HG03135 (cell line): ENCODE measurements around the gene ELFN1.

Source experiments
- ATAC-seq: cut with Tn5 transposase; IDR thresholded peaks from one replicate; pipeline ENCODE4 v1.9.1; 2021; ENCODE audit warnings: mild to moderate bottlenecking, moderate library complexity; ENCODE audit not compliant: unreplicated experiment

The ELFN1 gene

DNA sequence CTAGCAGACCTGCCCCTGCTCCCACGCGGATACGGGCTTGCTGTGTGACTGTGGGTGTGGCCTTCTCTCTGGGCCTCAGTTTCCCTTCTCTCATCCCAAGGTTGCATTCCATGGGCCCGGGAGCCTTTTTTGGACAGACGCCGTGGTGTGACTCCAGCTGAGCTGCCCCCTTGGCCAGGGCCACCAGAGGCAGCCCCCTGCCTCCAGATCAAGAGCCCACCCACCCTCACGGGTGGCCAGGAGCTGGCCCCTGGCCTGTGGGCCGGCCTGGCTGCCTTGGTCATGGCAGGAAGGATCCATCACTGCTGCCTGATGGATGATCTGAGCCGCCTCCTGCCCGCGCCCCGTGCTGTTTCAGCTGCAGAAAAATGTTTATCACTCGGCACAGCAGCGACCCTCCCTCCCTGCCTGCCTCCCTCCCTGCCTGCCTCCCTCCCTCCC, 27.8 kb upstream of the ELFN1 start:
- ATAC-seq = no peak

DNA sequence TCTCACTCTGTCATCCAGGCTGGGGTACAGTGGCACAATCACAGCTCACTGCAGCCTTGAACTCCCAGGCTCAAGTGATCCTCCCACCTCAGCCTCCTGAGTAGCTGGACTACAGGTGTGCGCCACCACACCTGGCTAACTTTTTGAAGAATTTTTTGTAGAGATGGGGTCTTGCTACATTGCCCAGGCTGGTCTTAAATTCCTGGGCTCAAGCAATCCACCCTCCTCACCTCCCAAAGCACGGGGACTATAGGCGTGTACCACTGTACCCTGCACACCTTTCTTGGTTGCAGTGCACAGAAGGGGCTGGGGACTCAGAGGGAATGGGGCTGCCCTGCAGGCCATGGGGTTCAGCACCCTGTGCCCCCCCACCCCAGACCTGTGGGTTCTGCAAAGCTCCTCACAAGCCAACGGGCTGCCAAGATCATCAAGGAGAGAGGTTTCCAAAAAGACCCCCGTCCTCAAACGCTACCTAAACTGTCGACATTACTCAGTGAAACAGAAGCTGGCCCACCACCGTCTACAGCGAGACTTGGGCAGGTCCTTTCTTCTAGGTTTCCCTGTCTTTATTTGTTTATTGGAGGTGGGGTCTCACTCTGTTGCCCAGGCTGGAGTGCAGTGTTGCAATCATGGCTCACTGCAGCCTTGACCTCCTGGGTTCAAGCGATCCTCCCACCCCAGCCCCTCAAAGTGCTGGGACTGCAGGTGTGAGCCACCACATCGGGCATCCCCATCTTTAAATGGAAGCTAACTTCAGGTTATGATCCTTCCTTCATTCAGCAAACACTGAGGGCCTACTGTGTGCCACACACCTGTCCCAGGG, 26.6 kb upstream of the ELFN1 start:
- no peak for ATAC-seq

DNA sequence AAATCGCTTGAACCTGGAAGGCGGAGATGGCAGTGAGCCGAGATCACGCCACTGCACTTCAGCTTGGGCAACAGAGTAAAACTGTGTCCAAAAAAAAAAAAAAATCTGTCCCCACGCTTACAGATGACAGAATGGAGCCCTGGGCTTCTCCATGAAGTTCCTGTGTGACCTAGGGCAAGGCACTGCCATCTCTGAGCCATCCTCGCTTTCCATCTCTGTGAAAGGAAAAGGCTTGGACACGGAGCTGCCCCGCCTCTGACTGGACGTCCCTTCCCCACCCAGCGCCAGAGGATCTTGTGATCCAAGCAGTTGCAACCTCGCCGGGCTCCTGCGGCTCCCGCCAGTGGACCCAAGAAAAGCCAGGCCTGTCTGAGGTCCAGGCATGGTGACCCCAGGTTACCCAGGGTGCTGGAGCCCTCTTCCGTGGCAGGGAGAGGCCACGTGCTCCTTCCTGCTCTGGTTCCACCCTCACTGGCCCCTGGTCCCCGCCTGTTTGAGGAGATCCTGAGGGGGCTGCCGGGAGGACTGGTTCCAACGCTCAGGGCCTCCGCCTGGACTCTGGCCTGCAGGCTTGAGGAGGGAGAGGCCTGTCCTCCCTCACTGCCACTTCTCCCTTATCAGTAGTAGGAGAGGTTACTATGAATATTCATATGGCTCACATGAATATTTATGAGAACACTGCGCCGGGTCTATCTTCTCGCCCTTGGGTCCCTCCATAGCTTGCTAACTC, 25.6 kb upstream of the ELFN1 start:
- ATAC-seq = no peak

DNA sequence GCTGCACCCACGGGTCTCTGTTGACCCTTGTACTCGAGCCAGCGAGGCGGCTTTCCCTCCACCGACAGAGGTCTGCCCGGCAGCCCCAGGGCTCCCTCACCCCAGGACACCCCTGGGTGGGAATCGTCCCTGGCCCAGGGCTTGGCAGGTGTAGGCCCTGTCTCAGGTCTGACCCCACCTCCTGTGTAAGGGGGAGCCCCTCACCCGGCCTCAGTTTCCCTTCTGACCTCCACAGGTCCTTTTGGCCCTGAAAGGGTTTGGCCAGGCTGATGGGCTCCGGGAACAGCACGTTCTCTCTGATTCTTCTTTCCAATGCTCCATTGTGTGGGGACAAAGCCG, 25.0 kb upstream of the ELFN1 start:
- no peak for ATAC-seq

DNA sequence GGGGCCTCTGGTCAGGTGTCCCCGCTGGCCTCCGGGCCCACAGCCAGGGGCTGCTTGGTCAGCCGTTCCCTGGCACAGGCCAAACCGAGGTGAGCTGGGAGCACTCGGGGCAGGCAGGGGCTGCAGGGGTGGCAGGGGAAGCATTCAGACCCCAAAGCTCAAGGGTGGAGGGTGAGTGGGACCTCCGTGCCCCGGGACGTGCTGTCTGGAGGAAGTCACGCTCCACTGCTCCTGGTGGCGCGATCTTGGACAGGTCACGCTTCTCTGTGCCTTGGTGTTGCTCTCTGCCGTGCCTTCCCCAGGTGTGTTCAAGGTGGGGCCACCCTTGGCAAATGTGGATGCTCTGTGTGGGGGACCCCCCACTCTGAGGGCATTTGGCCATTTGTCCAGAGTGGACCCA, 24.6 kb upstream of the ELFN1 start:
- no peak for ATAC-seq

DNA sequence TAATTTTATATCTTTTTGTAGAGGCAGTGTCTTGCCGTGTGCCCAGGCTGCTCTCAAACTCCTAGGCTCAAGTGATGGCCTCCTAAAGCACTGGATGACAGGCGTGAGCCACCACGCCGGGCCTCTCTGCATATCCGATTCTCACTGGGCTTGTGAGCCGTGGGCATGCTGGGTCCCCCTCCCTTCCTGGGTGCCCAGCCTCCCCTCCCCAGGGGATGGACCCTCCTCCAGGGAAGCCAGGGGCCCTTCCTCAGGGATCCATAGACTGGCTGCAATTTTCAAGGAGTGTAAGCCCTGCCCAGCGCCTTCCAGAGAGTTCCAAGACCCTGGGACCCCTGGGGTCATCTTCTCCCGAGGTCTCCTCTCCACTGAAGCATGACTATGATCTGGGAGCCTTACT, 23.7 kb upstream of the ELFN1 start:
- ATAC-seq = no peak

DNA sequence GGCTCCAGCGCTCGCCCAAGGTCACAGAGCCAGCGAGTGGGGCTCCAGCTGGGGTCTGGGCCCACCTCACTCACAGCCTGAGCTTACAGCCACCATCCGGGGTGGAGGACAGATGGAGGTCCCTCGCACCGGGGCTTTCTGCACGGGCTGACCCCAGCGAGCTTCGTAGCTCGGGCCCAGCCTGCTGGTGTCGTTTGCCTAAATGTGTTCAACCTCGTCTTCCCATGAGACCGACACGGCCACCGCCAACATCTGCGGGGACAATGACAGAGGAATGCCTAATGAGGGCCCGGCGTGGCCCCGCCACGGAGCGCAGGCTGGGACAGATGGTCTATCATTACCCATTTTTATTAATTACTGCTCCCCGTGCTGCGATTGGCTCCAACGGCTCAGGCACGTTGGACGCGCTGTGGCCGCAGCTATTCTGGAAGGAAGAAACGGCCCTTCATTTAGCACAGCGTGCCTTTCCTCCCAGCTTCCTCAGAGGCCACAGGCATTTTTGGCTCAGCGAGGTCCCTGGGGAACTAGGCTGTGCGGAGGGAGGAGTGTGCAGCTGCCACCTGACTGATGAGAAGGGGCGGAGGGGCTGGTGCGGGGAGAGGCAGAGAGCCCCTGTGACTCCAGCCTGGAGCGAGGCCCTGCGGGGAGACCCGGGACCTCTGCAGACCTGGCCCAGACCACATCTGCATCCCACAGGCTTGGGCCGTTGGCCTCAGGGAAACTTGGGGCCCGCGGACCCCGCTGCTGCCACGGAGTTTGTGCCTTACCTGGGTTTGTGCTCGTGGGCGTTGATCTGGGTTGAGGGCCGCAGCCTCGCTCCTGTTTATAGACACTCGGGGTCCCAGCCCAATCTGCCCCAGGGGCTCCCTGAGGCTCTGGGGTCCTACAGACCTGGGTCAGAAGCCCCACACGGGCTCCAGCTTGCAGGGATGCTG, 22.9 kb upstream of the ELFN1 start:
- no peak for ATAC-seq

DNA sequence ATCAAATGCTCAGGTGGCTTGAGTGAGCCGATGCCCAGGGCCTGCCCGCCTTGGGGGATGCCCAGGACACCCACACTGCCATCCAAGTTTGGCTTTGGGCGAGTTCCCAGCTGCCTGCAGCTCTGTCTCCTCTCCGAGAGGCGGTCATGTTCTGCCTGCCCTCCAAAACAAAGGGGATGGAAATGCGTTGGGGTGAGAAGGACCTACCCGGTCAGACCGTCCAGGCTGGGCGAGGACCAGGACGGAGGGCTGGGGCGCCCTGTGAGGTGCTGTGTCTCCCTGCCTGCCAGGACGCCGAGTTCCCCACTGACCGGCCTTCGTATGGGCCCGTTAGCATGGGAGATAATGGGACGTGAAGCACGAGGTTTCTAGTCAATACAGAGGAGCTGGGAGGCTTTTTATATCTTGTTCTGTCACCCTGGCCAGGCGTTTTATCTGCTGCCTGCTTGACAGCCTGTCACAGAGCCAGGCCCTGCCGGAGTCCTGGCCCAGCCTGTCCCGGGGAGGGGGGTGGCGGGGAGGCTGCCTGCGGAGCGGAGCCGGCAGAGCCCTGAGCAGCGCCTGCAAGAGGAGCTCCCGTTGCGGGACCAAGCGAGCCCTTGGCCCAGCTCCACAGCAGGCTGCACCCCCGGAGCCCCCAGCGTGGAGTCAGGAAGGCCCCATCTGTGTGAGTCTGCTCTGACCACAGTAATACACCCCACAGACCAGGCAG, 22.0 kb upstream of the ELFN1 start:
- no peak for ATAC-seq

DNA sequence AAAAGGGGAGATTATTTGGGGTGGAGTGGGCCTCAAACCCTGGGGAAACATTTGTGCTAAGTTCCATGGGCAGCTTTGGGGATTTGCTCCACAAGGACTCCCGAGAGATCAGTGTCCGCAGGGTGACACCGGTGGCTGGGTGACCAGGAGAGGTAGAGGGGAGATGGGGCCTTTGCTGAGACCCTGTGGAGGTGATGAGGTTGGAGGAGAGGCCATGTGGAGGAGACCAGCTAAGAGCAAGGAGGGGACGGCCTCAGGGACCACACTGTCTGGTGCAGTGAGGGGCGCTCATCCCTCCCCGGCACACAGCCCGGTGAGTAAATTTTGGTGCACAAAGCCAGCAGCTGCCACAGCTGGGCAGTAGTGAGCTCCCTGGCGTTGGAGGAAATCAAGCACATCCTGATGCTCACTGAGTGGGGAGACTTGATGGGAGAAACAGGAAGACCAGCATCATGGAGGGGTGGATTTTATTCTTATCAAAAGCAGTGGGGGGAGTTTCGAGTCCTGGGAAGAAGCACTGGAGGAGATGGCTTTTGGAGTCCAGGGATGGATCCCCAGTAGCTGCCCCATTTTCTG, 20.2 kb upstream of the ELFN1 start:
- ATAC-seq = no peak

DNA sequence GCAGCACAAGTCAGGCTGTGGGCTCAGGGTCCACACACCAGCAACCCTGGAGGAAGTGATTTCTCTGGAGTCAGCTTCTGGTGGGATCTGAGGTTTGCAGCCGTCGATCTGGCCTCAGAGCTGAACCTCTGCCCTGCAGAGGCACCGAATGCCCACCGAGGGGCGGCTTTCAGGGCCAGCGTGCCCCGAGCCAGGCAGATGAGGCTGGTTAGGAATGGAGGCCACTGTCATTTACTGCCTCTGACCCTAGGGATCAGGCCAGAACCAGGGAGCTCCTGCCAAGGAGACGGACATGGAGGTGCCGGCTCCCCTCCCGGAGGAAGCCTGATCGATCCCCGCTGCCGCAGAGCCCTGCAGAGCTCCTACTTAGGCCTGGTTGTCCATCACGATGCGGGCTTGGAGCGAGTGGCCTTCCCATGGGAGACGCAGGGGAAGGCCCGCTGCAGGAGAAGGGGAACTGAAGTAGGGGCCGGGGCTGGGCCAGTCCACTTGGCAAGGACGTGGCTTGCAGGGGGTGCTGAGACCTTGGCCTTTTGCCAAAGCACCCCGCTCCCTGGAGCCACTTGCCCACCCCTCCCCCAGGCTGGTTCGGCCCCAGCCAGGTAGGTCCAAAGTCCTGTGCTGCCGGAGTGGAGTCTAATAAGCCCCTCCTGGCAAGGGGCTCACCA, 19.6 kb upstream of the ELFN1 start:
- no peak for ATAC-seq

DNA sequence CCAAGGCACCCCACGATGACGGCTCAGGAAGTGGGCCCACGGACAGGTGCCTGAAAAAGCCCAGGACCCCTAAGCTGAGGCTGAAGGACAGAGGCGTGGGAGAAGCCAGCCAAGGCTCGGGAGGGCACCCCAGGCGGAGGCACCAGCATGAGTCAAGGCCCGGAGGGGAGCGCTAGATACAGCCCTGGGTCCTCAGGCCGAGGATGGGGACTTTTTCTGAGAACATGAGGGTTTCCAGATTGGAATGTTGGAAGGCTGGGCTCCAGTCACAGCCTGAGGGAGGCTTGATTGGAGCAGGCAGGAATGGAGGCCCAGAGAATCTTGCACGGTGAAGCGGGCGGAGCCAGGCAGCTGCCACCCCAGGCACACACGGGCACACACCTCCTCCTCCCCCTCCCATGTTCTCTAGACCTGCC, 19.0 kb upstream of the ELFN1 start:
- no peak for ATAC-seq

DNA sequence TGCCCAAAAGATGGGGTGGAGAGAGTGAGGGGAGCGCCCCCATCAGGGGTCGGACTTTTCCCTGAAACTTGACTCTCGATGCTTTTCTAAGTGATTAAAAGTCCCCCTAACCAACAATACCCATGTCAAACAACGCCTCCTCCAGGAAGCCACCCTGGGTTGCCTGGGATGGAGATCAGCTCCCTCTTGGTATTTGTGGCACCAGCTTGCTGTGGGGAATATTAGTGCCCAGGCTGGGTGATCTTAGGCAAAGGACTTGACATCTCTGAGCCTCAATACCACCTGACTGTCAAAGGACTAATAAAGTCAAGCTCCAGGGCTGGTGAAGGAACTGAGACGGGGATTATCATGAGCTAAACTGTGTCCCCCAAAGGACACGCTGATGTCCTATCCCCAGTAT, 18.2 kb upstream of the ELFN1 start:
- ATAC-seq = no peak

DNA sequence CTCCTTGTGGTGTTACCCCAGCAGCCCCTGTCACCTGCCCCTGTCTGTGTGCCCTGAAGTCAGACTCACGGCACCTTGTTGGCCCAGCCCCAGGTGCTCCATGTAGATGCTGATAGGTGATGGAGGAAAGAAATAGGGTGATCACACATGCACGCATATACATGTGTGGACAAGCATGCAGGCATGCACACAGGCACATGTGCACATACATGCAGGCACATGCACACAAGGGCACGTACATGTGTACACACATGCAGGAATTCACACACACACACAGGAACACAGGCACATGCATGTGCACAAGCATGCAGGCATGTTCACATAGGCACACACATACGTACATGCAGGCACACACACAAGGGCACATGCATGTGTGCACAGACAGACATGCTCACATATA, 16.6 kb upstream of the ELFN1 start:
- ATAC-seq = no peak

DNA sequence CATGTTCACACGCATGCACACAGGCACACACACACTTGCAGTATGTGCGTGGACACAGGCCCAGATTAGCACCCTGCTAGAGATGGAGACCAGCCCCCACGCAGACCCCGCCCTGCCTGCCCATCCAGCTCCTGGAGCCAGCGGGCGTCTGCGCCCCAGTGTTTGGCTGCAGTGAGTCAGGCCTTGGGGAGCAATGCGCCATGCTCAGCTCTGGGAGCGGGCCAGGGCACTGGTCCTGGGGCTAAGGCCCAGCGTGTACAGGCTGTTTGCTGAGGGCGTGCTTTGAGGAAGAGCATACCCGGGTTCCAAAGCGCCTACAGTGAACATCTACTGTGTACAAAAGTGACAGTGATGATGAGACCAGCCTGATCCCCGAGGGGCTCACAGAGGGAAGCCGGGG, 16.0 kb upstream of the ELFN1 start:
- ATAC-seq = no peak

DNA sequence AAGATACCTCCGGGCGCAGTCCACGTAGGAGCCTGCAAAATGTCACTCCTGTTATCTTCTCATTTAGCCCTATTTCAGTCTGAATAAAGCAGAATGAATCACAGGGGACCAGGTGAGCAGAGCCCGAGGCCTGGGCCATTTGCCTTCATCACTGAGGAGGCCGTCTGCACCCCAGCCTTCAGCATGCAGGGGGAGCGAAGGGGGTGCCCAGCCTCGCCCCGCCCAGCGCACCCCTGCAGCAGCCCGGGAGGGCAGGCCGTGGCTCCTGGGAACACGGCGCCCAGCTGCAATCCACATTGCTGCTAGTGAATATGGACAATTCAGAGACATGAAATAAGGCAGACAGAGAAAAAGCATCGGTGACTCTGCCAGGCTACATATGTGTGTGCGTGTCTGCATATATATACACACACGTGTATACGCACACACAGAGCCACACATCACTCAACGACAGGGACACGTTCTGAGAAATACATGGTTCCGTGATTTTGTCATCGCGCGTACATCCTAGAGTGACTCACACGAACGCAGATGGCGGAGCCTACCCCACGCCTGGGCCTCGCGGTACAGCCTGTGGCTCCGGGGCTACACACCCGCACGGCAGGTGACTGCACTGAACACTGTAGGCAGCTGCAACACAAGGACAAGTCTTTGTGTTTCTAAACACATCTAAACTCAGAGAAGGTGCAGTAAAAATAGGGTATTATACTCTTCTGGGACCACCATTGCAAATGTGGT, 15.2 kb upstream of the ELFN1 start:
- no peak for ATAC-seq

DNA sequence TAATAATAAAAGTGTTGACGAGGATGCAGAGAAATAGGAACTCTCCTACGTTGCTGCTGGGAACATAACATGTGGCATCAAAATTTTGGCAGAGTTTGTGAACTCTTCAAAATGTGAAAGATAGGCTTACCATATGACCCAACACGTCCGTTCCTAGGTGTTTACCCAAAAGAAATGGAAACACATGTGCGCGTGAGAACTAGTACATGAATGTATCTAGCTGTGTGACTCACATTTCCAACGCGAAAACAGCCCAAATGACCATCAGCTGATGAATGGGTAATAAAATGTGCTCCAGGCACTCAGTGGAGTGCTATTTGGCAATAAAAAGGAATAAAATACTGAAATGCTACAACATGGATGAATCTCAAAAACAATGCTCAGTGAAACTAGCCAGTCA, 10.4 kb upstream of the ELFN1 start:
- ATAC-seq = no peak

DNA sequence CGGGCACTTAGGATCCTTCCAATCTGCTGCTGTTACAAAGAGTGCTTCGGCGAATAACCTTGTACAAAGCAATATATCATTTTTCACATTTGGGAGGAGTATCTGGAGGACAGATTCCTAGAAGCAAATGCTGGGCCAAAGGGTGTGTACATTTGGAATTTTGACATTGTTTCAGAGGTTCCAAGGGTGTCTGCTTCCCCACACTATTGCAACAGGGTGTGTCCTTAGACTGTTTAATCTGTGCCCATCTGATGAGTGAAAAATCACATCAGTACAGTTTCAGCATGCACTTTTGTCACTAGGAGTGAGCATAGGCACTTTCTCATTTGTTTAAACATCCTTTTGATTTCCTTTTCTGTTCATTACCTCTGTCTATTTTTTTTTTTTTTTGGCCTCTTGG, 8.6 kb upstream of the ELFN1 start:
- no peak for ATAC-seq

DNA sequence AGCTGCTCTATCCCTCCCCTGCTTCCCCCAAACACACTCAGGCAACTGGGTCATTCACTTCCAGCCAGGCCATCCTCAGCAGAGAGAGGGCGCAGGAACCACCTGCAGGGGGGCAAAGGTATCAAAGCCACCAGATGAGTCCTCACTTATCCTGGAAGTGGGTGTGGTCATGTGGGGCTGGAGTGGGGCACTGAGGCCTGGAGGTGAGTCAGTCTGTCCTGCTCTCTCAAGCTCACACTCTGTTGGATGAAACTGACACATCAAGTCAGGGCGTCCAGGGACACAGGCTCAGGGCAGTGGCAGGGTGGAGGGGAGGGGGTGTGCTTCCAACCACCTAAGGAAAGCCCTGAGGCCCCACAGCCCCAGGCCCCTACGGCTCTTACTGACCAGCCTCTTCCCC, 8.0 kb upstream of the ELFN1 start:
- no peak for ATAC-seq

DNA sequence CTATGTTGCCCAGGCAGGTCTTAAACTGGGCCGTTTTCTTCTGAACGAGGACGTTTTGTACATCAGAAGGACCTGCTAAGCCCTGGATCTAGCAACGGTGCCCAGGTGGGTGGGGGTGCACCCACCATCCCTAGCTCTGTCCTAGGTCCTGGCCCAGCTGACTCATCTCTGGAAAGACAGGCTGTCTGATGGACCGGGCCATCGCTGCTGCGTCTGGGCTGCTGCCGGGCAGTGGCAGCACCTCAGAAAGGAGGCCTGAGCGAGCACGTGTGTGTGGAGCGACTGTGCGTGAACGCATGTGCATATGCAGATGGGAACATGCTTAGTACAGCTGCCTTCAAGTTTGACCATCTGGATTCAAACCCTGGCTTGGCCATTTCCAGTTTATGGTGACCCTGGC, 7.3 kb upstream of the ELFN1 start:
- no peak for ATAC-seq
